Measurements from ENCODE around the gene CFH. TPM values are rescaled to one million over a fixed set of nuclear protein-coding genes. Genes with fewer than 3 reads are reported as not detected.

The CFH gene
- total RNA-seq, 1 donor from 2014 or later, result 1.6 TPM

DNA sequence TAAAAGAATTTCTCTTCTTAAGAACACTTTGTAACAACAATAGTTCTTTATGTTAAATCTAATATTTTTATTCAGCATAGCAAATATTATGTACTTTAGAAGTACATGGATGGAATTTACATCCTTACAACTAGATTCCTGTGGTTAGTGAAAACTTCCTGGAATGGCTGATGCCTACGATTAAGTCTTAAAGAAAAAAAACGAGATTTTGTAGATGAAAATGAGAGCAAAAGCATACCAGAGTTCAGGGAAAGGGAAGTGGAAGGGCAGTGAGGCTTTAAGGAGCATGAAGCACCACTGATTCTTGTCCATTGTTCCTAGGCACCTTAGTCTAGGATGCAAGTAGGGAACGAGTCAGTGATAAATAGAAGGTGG lies 26.7 kb downstream of the CFH start:
- Mint-ChIP-seq H3K36me3 (no peaks in the 10 kb centered on the region), H3K4me3 (no peak overlapping the region)

DNA sequence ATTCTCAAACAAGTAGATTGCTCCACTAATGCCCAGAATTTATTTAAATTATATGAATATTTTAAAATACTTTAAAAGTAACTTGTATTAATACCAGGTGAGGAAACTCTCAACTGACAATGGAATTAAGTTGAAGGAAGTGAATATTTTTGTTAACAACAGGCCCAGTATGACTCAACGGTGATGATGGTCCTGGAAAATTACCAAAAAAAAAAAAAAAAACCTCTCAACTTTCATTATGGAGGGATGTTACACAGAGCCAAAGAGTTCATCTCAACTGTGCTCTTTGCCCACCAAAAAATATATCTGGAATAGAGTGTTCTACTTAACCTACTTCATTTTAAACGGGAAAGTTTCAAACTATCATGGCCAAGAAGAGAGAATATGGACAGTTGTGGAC lies 28.3 kb downstream of the CFH start:
- no peak for DNase-seq (ENCODE audit: extremely low spot score, unreplicated experiment)
- Mint-ChIP-seq H3K27ac (no peak overlapping the region), H3K4me3 (no peak overlapping the region), H3K27me3 (no peaks in the 10 kb centered on the region), H3K36me3 (no peaks in the 10 kb centered on the region), H3K9me3 (no peaks in the 10 kb centered on the region), H3K4me1 (ENCODE audit: unreplicated experiment) (no peaks in the 10 kb centered on the region)
- TF ChIP-seq, protein P1, sequence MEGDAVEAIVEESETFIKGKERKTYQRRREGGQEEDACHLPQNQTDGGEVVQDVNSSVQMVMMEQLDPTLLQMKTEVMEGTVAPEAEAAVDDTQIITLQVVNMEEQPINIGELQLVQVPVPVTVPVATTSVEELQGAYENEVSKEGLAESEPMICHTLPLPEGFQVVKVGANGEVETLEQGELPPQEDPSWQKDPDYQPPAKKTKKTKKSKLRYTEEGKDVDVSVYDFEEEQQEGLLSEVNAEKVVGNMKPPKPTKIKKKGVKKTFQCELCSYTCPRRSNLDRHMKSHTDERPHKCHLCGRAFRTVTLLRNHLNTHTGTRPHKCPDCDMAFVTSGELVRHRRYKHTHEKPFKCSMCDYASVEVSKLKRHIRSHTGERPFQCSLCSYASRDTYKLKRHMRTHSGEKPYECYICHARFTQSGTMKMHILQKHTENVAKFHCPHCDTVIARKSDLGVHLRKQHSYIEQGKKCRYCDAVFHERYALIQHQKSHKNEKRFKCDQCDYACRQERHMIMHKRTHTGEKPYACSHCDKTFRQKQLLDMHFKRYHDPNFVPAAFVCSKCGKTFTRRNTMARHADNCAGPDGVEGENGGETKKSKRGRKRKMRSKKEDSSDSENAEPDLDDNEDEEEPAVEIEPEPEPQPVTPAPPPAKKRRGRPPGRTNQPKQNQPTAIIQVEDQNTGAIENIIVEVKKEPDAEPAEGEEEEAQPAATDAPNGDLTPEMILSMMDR (conservative IDR thresholded peaks at IDR 0.05), result no peak

More for the DNA sequence above, 26.7 kb downstream of the CFH start:
- Mint-ChIP-seq H3K4me1 (ENCODE audit: unreplicated experiment) (no peaks in the 10 kb centered on the region), H3K27ac (no peak overlapping the region), H3K9me3 (no peaks in the 10 kb centered on the region), H3K27me3 (no peaks in the 10 kb centered on the region)
- no peak for DNase-seq (ENCODE audit: extremely low spot score, unreplicated experiment)
- TF ChIP-seq, protein P1 (conservative IDR thresholded peaks at IDR 0.05), result no peak

DNA sequence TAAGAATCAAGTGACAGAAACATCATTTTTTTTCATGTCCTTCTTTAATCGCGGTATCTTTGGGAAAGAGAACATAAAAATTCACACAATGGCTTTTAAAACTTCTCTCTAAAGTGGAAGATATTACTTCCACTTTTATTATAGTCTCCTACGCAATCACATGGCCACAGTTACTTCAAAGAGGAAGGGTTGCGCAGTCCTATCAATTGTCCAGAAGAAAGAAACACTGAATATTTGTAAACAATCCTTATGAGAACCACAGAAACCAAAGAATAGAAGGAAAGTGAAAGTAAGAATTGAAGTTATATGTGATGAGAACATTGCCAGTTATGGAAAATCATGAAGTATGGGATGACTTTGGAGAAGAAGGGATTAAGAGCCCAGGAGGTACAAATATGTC lies 32.6 kb downstream of the CFH start:
- Mint-ChIP-seq H3K36me3 (no peaks in the 10 kb centered on the region), H3K4me1 (ENCODE audit: unreplicated experiment) (no peaks in the 10 kb centered on the region), H3K4me3 (no peak overlapping the region), H3K27ac (no peak overlapping the region), H3K27me3 (no peaks in the 10 kb centered on the region), H3K9me3 (no peaks in the 10 kb centered on the region)
- no peak for DNase-seq (ENCODE audit: extremely low spot score, unreplicated experiment)
- TF ChIP-seq, protein P1 (conservative IDR thresholded peaks at IDR 0.05), result no peak

DNA sequence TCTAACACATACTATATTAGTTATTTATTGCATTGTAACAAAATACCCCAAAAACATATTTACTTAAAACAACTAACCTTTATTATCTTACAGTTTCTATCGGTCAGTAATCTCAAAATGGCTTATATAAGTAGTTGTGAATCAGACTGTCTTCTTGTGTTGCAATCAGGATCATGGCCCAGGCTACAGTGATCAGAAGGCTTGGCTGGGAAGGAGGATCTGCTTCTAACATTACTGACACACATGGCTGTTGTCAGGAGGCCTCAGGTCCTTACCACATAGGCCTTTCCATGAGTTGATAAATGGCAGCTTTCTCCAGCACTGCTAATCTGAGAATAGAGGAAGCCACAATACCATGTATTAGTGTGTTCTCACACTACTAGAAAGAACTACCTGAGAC lies 33.7 kb downstream of the CFH start:
- TF ChIP-seq, protein P1 (conservative IDR thresholded peaks at IDR 0.05), result no peak
- Mint-ChIP-seq H3K36me3 (no peaks in the 10 kb centered on the region), H3K4me1 (ENCODE audit: unreplicated experiment) (no peaks in the 10 kb centered on the region), H3K9me3 (no peaks in the 10 kb centered on the region), H3K27ac (no peak overlapping the region), H3K27me3 (no peaks in the 10 kb centered on the region), H3K4me3 (no peak overlapping the region)
- DNase-seq (ENCODE audit: extremely low spot score, unreplicated experiment), result no peak

DNA sequence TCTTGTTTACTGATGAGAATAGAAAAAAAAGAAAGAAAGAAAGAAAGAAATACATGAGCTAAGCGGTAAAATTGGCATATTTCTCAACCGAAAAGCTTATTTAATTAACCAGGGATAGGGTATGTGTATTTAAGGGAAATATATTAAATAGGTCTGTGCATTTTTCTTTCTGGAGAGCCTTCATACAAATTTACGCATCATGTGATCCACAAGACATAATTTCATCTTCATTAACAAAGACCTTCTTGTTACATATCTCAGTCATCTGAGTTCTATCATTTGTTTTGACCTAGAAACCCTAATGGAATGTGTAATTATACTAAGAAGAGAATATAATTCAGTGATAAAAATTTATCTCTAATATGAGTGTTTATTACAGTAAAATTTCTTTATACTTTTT lies 37.2 kb downstream of the CFH start:
- H3K4me1 Mint-ChIP-seq (ENCODE audit: unreplicated experiment), result no peaks in the 10 kb centered on the region
- no peak for DNase-seq (ENCODE audit: extremely low spot score, unreplicated experiment)
- TF ChIP-seq, protein P1 (conservative IDR thresholded peaks at IDR 0.05), result no peak
- no peak overlapping the region for H3K4me3 Mint-ChIP-seq
- H3K9me3 Mint-ChIP-seq, result no peaks in the 10 kb centered on the region
- no peak overlapping the region for H3K27ac Mint-ChIP-seq
- no peaks in the 10 kb centered on the region for H3K27me3 Mint-ChIP-seq
- no peaks in the 10 kb centered on the region for H3K36me3 Mint-ChIP-seq

DNA sequence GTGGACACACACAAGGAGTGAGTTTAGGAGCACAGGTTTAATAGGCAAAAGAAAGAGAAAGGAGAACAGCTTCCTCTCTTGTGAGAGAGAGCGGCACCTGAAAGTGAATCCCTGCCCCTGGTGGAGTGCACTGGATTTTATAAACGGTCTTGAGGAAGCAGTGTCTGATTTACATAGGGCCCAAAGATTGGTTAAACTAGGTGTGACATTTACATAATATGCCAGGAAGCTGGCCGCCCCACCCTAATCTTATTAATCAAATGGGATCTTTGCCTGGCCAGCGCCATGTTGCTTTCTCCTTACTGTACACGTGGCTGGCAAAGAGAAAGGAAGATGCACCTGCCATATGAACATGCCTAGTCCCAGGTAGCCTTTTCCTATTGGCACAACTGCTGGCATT lies 38.7 kb downstream of the CFH start:
- Mint-ChIP-seq H3K27ac (no peak overlapping the region), H3K9me3 (no peaks in the 10 kb centered on the region), H3K4me3 (no peak overlapping the region), H3K27me3 (no peaks in the 10 kb centered on the region), H3K36me3 (no peaks in the 10 kb centered on the region), H3K4me1 (ENCODE audit: unreplicated experiment) (no peaks in the 10 kb centered on the region)
- DNase-seq (ENCODE audit: extremely low spot score, unreplicated experiment), result no peak
- TF ChIP-seq, protein P1 (conservative IDR thresholded peaks at IDR 0.05), result no peak
